GM19455 (cell line): Measurements from ENCODE around the gene PCED1A.

Experiments
- ATAC-seq: cut with Tn5 transposase; IDR thresholded peaks from one replicate; pipeline ENCODE4 v1.9.1; 2021; ENCODE audit not compliant: unreplicated experiment

Gene PCED1A

GRCh38 chr20:2805689-2806350 lies 34.6 kb downstream of the PCED1A start:
- ATAC-seq: no peak

- ATAC-seq: no peak
Measured at GRCh38 chr20:2804852-2805688, 35.4 kb downstream of the PCED1A start.

GRCh38 chr20:2804041-2804828 lies 36.2 kb downstream of the PCED1A start:
- ATAC-seq: no peak

GRCh38 chr20:2801286-2801728 lies 39.1 kb downstream of the PCED1A start:
- ATAC-seq: no peak

GRCh38 chr20:2800521-2801285 lies 39.8 kb downstream of the PCED1A start, which contains the start of gene CPXM1:
CPXM1 (minus strand) TSS chr20:2800627; CDS start chr20:2800572, 55 bp downstream.
- no peak for ATAC-seq

GRCh38 chr20:2799688-2800520 lies 40.6 kb downstream of the PCED1A start:
- ATAC-seq: no peak

GRCh38 chr20:2799271-2799670 lies 41.2 kb downstream of the PCED1A start:
- ATAC-seq: no peak

- no peak for ATAC-seq
Measured at GRCh38 chr20:2798814-2799213, 41.6 kb downstream of the PCED1A start.

GRCh38 chr20:2798095-2798805 lies 42.2 kb downstream of the PCED1A start:
- no peak for ATAC-seq

GRCh38 chr20:2797136-2797983 lies 43.1 kb downstream of the PCED1A start:
- ATAC-seq: no peak

GRCh38 chr20:2796011-2796660 lies 44.3 kb downstream of the PCED1A start:
- no peak for ATAC-seq

- no peak for ATAC-seq
Measured at GRCh38 chr20:2795451-2795850, 45.0 kb downstream of the PCED1A start.

GRCh38 chr20:2794866-2795447 lies 45.5 kb downstream of the PCED1A start:
- ATAC-seq: no peak

- ATAC-seq: no peak
Measured at GRCh38 chr20:2794202-2794748, 46.2 kb downstream of the PCED1A start.

- no peak for ATAC-seq
Measured at GRCh38 chr20:2793471-2793870, 47.0 kb downstream of the PCED1A start.
